Stromal cell of bone marrow (primary cell): ENCODE measurements around the gene GPR4.
A peak's percentile ranks its signal among the peaks of the same experiment; 100 is the strongest.
"Not testable (repeated sequence)": the region's sequence is repeated elsewhere in the genome, so short reads cannot be mapped to it uniquely, and the experiment has no call there.

Experiments used
- DNase-seq: peaks from one replicate; pipeline ENCODE4 v3.0.0-alpha.2; 2012; ENCODE audit warnings: low read depth

Gene GPR4

GRCh38 chr19:45601524-45602374 lies at the start of gene GPR4:
Gene GPR4, minus strand, starts transcription at chr19:45602212. Its CDS starts 10,346 bp downstream, at chr19:45591866.
- DNase-seq, result no peak

GRCh38 chr19:45650722-45651121 lies 48.7 kb upstream of the GPR4 start:
- no peak for DNase-seq

- no peak for DNase-seq
Observed at GRCh38 chr19:45646345-45646698, 44.3 kb upstream of the GPR4 start.

GRCh38 chr19:45645631-45646344 lies 43.8 kb upstream of the GPR4 start:
- peak; percentile 70 for DNase-seq

- DNase-seq, result no peak
Observed at GRCh38 chr19:45645068-45645630, 43.1 kb upstream of the GPR4 start.

GRCh38 chr19:45643927-45644771 lies 42.1 kb upstream of the GPR4 start:
- DNase-seq, result no peak

GRCh38 chr19:45643024-45643926 lies 41.3 kb upstream of the GPR4 start:
- DNase-seq, result no peak

GRCh38 chr19:45641274-45642105 lies 39.5 kb upstream of the GPR4 start:
- no peak for DNase-seq

- DNase-seq, result no peak
Observed at GRCh38 chr19:45640849-45641273, 38.8 kb upstream of the GPR4 start.

GRCh38 chr19:45638930-45639729 lies 37.1 kb upstream of the GPR4 start, which contains the start of gene EML2:
Gene EML2, minus strand, starts transcription at chr19:45639397. Its CDS starts 21 bp downstream, at chr19:45639376.
- no peak for DNase-seq

GRCh38 chr19:45637890-45638667 lies 36.1 kb upstream of the GPR4 start:
- DNase-seq, result no peak

- DNase-seq, result no peak
Observed at GRCh38 chr19:45636902-45637301, 34.9 kb upstream of the GPR4 start.

- no peak for DNase-seq
Observed at GRCh38 chr19:45636275-45636674, 34.3 kb upstream of the GPR4 start.

GRCh38 chr19:45632468-45633196 lies 30.6 kb upstream of the GPR4 start:
- peak; percentile 70 for DNase-seq

- DNase-seq, result peak; percentile 66
Observed at GRCh38 chr19:45630463-45630862, 28.5 kb upstream of the GPR4 start.

GRCh38 chr19:45629704-45630103 lies 27.7 kb upstream of the GPR4 start:
- DNase-seq, result no peak

- DNase-seq, result not testable (repeated sequence)
Observed at GRCh38 chr19:45628219-45628618, 26.2 kb upstream of the GPR4 start.

- DNase-seq, result no peak
Observed at GRCh38 chr19:45623984-45624383, 22.0 kb upstream of the GPR4 start.
